ENCODE measurements around the gene ZNF524. TPM values are rescaled to one million over a fixed set of nuclear protein-coding genes. Genes with fewer than 3 reads are reported as not detected.
A peak's percentile ranks its signal among the peaks of the same experiment; 100 is the strongest.

Gene ZNF524
- total and polyA plus RNA-seq, 10 of the 15 experiments (the other 5 are each of a cell fraction or from before 2014, with no cell fraction given), result 0.47 to 18.6 (median 12.4) TPM; not detected in 1

- TF ChIP-seq IRF5 (IDR thresholded peaks at IDR 0.05; ENCODE audit: borderline replicate concordance), result no peak
- TF ChIP-seq ZNF274 (IDR thresholded peaks at IDR 0.05; ENCODE audit: insufficient read depth, insufficient read length), result no peak
- no peak for TF ChIP-seq ZNF207 (IDR thresholded peaks at IDR 0.05; ENCODE audit: borderline replicate concordance)
- TF ChIP-seq WRNIP1 (IDR thresholded peaks at IDR 0.05; ENCODE audit: borderline replicate concordance, low read depth, low read length), result no peak
- TF ChIP-seq IKZF1 (conservative IDR thresholded peaks at IDR 0.05), result no peak
- no peak for TF ChIP-seq TAF1 (IDR thresholded peaks at IDR 0.05; ENCODE audit: borderline replicate concordance, low read depth, low read length)
- TF ChIP-seq BACH1 (IDR thresholded peaks at IDR 0.05; ENCODE audit: borderline replicate concordance), result no peak
These were observed 50.1 kb downstream of the ZNF524 start (continued) for GRCh38 chr19:55650126-55650557.

GRCh38 chr19:55650602-55651230 is 50.6 kb downstream of the ZNF524 start:
- WGBS (ENCODE audit: insufficient coverage, insufficient replicate concordance, low lambda C conversion rate, missing lambda C conversion rate), result 92% methylated on average over 13 of the region's 17 CpGs
- in situ Hi-C loops (cut with MboI), result loop anchor here (5.0 to 25.0 kb wide), 3 partner anchors 662 to 1513 kb away; partner anchors contain the start of genes CNOT3, LENG9 and ZSCAN5A
- TF ChIP-seq CEBPZ (IDR thresholded peaks at IDR 0.05; ENCODE audit: low read depth, low read length) (no peak), KDM1A (IDR thresholded peaks at IDR 0.05; ENCODE audit: borderline replicate concordance) (no peak), RELB (IDR thresholded peaks at IDR 0.05; ENCODE audit: low read depth) (no peak), KAT2A (conservative IDR thresholded peaks at IDR 0.05; ENCODE audit: control insufficient read depth, low read depth, low read length) (no peak), BCL3 (IDR thresholded peaks at IDR 0.05; ENCODE audit: borderline replicate concordance, insufficient read depth, low read depth, low read length, poor library complexity, severe bottlenecking) (no peak)

More at GRCh38 chr19:55650602-55651230, 50.6 kb downstream of the ZNF524 start:
- Histone ChIP-seq H3K36me3 (ENCODE audit: control insufficient read depth in 2 of 2, insufficient read depth in 2 of 2, low read length in 1 of 2) (peaks cover 0 to 1% of the 10 kb centered on the region in 2 experiments; a peak in 2 of 4 replicates), H3K9me3 (replicated peaks; ENCODE audit: control insufficient read depth, insufficient read depth, low read length) (no peaks in the 10 kb centered on the region), H3K9ac (ENCODE audit: control insufficient read depth, insufficient read depth, low read length) (peak overlapping the region; percentile 22; the same call in 1 of the 2 replicates), H3K4me2 (ENCODE audit: control insufficient read depth, insufficient read depth) (peak overlapping the region; percentile 95; the same call in 1 of the 2 replicates), H3K4me3 (no peak overlapping the region; the same call in 1 of the 2 replicates), H3K27ac (ENCODE audit: control insufficient read depth, insufficient read depth) (peak overlapping the region; percentile 46; the same call in 1 of the 2 replicates), H2AFZ (ENCODE audit: control insufficient read depth, low read depth, low read length) (no peak overlapping the region), H3K79me2 (ENCODE audit: control insufficient read depth, insufficient read depth, low read length) (peaks cover 35% of the 10 kb centered on the region), H4K20me1 (ENCODE audit: control insufficient read depth, insufficient read depth) (no peaks in the 10 kb centered on the region), H3K27me3 (replicated peaks in 1 of 2; ENCODE audit: control insufficient read depth in 2 of 2, insufficient read depth in 2 of 2, low read length in 1 of 2) (no peaks in the 10 kb centered on the region), H3K4me1 (ENCODE audit: control insufficient read depth, insufficient read depth, low read length) (peaks cover 14% of the 10 kb centered on the region)
- ChIA-PET RAD21 (ENCODE audit: unreplicated experiment) (interaction anchor here (1.0 to 4.4 kb wide), 2 partner anchors 13 to 18 kb away, joined by 3 to 36 read pairs; no protein-coding TSS in a partner anchor), POLR2A (interaction anchor here (1.0 kb wide), 1 partner anchor 9 kb away, joined by 3 read pairs; no protein-coding TSS in a partner anchor), SMC1A (ENCODE audit: uncharacterized antibody, unreplicated experiment) (no interaction called here), CTCF (interaction anchor here (1.0 to 4.8 kb wide), 2 partner anchors 13 to 18 kb away, joined by 10 to 28 read pairs; no protein-coding TSS in a partner anchor)
- FAIRE-seq (no peak), DNase-seq (ENCODE audit: low read depth, low spot score) (no peak), ATAC-seq (no peak)
- BruUV-seq (replicated peaks), result no TSS peak
- intact Hi-C loops (cut with micrococcal nuclease; ENCODE audit: unreplicated experiment), result no loop called here

All from GM12878 (cell line).